Tibial artery (tissue), 4 donors: ENCODE results near the gene FBN1.

ENCODE experiments used
- DNase-seq, 2 donors: peaks; one replicate each; pipeline ENCODE4 v3.0.0-alpha.2; 2019
- H3K27ac ChIP-seq, 2 donors: fragments of 200-600 bp; sonication (generic) in 1 of 2; 1 replicate in 1 of 2; 2 replicates in 1 of 2; pipeline ENCODE4 v1.5.1; 2018 to 2019; ENCODE audit warnings: mild to moderate bottlenecking in 1 of 2
- H3K27me3 ChIP-seq, 2 donors: fragments of 200-600 bp; sonication (generic) in 1 of 2; one replicate each; pipeline versions ENCODE4 v1.5.1 to v1.6.0; 2016 to 2019
- H3K36me3 ChIP-seq, 3 donors: fragments of 200-600 bp; sonication (generic) in 2 of 3; one replicate each; pipeline ENCODE4 v1.5.1; 2016 to 2019; ENCODE audit warnings: mild to moderate bottlenecking in 2 of 3
- H3K4me1 ChIP-seq, 4 donors: fragments of 200-600 bp; sonication (generic) in 2 of 4; 1 replicate in 3 of 4; 2 replicates in 1 of 4; pipeline ENCODE4 v1.5.1; 2016 to 2019
- H3K4me3 ChIP-seq, 2 donors: fragments of 200-600 bp; sonication (generic) in 1 of 2; 1 replicate in 1 of 2; 2 replicates in 1 of 2; pipeline ENCODE4 v1.5.1; 2018 to 2019; ENCODE audit warnings: mild to moderate bottlenecking in 2 of 2
- H3K9me3 ChIP-seq, 3 donors: fragments of 200-600 bp; sonication (generic) in 1 of 3; one replicate each; pipeline ENCODE4 v1.5.1; 2016 to 2019
- CTCF ChIP-seq, 2 experiments: fragments of 200-600 bp in 1 of 2; fragments of 450-650 bp in 1 of 2; IDR thresholded peaks; one replicate each; pipeline ENCODE4 v1.5.1; 2017 to 2019; ENCODE audit warnings: antibody characterized with exemption in 2 of 2, mild to moderate bottlenecking in 1 of 2, moderate library complexity in 1 of 2
- intact Hi-C: fragments of 100-400 bp; cut with DNase I; formaldehyde crosslinking; loops from one replicate; pipeline ENCODE4 v1.15.0; 2023; ENCODE audit warnings: low total_unique reads

Gene FBN1

GRCh38 chr15:48473667-48474066 is 171.8 kb downstream of the FBN1 start:
- TF ChIP-seq CTCF (IDR thresholded peaks at IDR 0.05): no peak
- no peak overlapping the region for H3K27ac ChIP-seq
- H3K4me1 ChIP-seq: peaks cover 0 to 16% (median 9%) of the 10 kb centered on the region in 4 donors
- no peak overlapping the region for H3K4me3 ChIP-seq
- intact Hi-C loops: no loop called here
- H3K36me3 ChIP-seq: peaks cover 52 to 57% (median 54%) of the 10 kb centered on the region in 3 donors
- DNase-seq: no peak
- no peaks in the 10 kb centered on the region for H3K9me3 ChIP-seq
- H3K27me3 ChIP-seq: no peaks in the 10 kb centered on the region

GRCh38 chr15:48472756-48473155 is 172.8 kb downstream of the FBN1 start:
- no peak for TF ChIP-seq CTCF (IDR thresholded peaks at IDR 0.05)

GRCh38 chr15:48471073-48471472 is 174.4 kb downstream of the FBN1 start:
- no peak overlapping the region for H3K4me3 ChIP-seq
- no peaks in the 10 kb centered on the region for H3K9me3 ChIP-seq
- no peaks in the 10 kb centered on the region for H3K4me1 ChIP-seq
- no peak for DNase-seq
- H3K27me3 ChIP-seq: no peaks in the 10 kb centered on the region
- no peak overlapping the region for H3K27ac ChIP-seq
- no peak for TF ChIP-seq CTCF (IDR thresholded peaks at IDR 0.05)
- peaks cover 78 to 82% (median 80%) of the 10 kb centered on the region in 3 donors for H3K36me3 ChIP-seq
- intact Hi-C loops: no loop called here

More at GRCh38 chr15:48472756-48473155, 172.8 kb downstream of the FBN1 start:
- Histone ChIP-seq H3K27me3 (no peaks in the 10 kb centered on the region), H3K27ac (no peak overlapping the region), H3K36me3 (peaks cover 61 to 66% (median 63%) of the 10 kb centered on the region in 3 donors), H3K9me3 (no peaks in the 10 kb centered on the region), H3K4me3 (no peak overlapping the region), H3K4me1 (peaks cover 0 to 7% (median 4%) of the 10 kb centered on the region in 4 donors)
- no peak for DNase-seq
- intact Hi-C loops: no loop called here

- no peak for TF ChIP-seq CTCF (IDR thresholded peaks at IDR 0.05)
- intact Hi-C loops: no loop called here
- no peaks in the 10 kb centered on the region for H3K9me3 ChIP-seq
Measured at GRCh38 chr15:48470096-48470495, 175.4 kb downstream of the FBN1 start.

GRCh38 chr15:48469681-48470080 is 175.8 kb downstream of the FBN1 start:
- no peak overlapping the region for H3K27ac ChIP-seq
- TF ChIP-seq CTCF (IDR thresholded peaks at IDR 0.05): no peak
- intact Hi-C loops: no loop called here
- H3K4me1 ChIP-seq: no peaks in the 10 kb centered on the region
- no peak overlapping the region for H3K4me3 ChIP-seq
- DNase-seq: no peak
- no peaks in the 10 kb centered on the region for H3K27me3 ChIP-seq
- no peaks in the 10 kb centered on the region for H3K9me3 ChIP-seq
- peaks cover 91 to 96% (median 94%) of the 10 kb centered on the region in 3 donors for H3K36me3 ChIP-seq

More at GRCh38 chr15:48470096-48470495, 175.4 kb downstream of the FBN1 start:
- Histone ChIP-seq H3K36me3 (peaks cover 87 to 92% (median 90%) of the 10 kb centered on the region in 3 donors), H3K4me1 (no peaks in the 10 kb centered on the region), H3K4me3 (no peak overlapping the region), H3K27me3 (no peaks in the 10 kb centered on the region), H3K27ac (no peak overlapping the region)
- DNase-seq: no peak

DNA sequence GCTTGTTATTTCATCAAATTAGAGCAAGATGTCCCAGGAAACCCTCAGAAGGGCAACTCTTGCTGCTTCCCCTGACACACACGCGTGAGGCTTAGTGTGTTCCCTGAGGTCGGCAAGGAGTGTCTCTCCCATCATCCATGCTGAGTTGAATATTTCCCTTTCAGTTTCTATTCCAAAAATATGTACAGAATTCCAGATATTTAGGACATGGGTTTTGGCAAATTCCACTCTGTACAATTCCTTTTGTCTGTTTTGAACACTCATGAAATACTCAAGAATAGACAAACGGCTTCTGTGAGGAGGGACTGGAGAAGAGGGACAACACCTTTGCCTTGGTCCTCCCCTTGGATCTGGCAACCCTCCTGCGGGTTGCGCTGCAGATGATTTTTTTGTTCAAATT is 176.2 kb downstream of the FBN1 start:
- H3K4me3 ChIP-seq: no peak overlapping the region
- no peak overlapping the region for H3K27ac ChIP-seq
- H3K36me3 ChIP-seq: peaks cover 93 to 96% (median 96%) of the 10 kb centered on the region in 3 donors
- intact Hi-C loops: no loop called here
- no peak for TF ChIP-seq CTCF (IDR thresholded peaks at IDR 0.05)
- no peaks in the 10 kb centered on the region for H3K4me1 ChIP-seq
- no peak for DNase-seq
- no peaks in the 10 kb centered on the region for H3K9me3 ChIP-seq
- H3K27me3 ChIP-seq: no peaks in the 10 kb centered on the region
